Caki2 (cell line): ENCODE data around the gene TNNI2. TPM values are rescaled to one million over a fixed set of nuclear protein-coding genes. Genes with fewer than 3 reads are reported as not detected.
"Not testable (repeated sequence)": the region's sequence is repeated elsewhere in the genome, so short reads cannot be mapped to it uniquely, and the experiment has no call there.

Source experiments
- DNase-seq: peaks from one replicate; pipeline ENCODE4 v3.0.0-alpha.2; 2015; ENCODE audit warnings: low read depth
- in situ Hi-C: cut with HindIII; loops from 2 replicates; pipeline ENCODE4 v1.10.0; 2016; ENCODE audit warnings: low sequenced_read_pairs, low pct_unique_long_range_greater_than_20kb, mixed read lengths
- total RNA-seq: library from RNA; depleted of rRNA; stranded (reverse); fragments of >200 nt; shearing (Covaris generic); gene quantifications from 2 replicates; pipeline ENCODE4 v1.2.3, GENCODE V29; 2014; ENCODE audit warnings: low replicate concordance

The TNNI2 gene
- total RNA-seq, 1 experiment from 2014 or later: not detected

- DNase-seq: no peak
- in situ Hi-C loops: no loop called here
Measured at GRCh38 chr11:1864831-1865665, 26.3 kb downstream of the TNNI2 start.

GRCh38 chr11:1866226-1866625 is 27.4 kb downstream of the TNNI2 start:
- DNase-seq: no peak
- in situ Hi-C loops: no loop called here

DNA sequence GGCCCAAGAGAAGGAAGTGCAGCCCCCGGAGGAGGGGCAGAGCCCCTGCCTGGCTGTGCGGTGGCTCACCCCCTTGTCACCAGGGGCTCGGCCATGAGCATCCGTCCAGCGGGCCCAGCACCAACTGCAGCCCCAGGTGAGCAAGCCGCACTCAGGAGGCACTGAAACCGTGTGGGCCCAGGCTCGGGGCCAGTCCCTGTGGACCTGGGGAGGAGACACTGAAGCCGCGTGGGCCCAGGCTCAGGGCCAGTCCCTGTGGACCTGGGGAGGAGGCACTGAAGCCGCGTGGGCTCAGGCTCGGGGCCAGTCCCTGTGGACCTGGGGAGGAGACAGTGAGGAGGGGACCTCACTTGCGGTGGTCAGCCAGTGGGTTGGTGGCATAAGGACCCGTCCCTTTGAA is 28.0 kb downstream of the TNNI2 start:
- no peak for DNase-seq
- in situ Hi-C loops: no loop called here

- DNase-seq: no peak
- in situ Hi-C loops: no loop called here
Measured at GRCh38 chr11:1867381-1867780, 28.6 kb downstream of the TNNI2 start.

GRCh38 chr11:1868056-1868635 is 29.4 kb downstream of the TNNI2 start:
- in situ Hi-C loops: no loop called here
- no peak for DNase-seq

GRCh38 chr11:1868636-1869291 is 30.0 kb downstream of the TNNI2 start:
- in situ Hi-C loops: no loop called here
- DNase-seq: no peak

GRCh38 chr11:1869427-1870325 is 30.9 kb downstream of the TNNI2 start:
- no peak for DNase-seq
- in situ Hi-C loops: no loop called here

DNA sequence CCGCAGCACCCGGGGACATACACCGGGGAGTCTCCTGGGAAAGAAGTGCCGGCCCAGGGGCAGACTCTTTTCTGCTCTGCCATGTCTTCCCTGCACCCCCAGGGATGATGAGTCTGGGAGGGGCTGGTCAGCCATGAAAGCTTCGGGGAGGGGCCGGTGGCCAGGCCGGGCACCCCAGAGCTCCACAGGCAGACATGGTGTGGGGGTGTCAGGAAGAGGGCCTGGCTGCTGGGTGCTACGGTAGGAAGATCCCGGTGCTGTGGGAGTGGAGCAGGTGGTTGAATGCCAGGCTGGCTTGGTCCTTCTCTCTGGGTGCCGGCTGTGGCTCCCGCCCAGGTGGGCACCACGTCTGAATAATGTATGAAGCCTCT is 31.5 kb downstream of the TNNI2 start:
- in situ Hi-C loops: no loop called here
- no peak for DNase-seq

- DNase-seq: no peak
- in situ Hi-C loops: no loop called here
Measured at GRCh38 chr11:1870721-1871466, 32.1 kb downstream of the TNNI2 start.

GRCh38 chr11:1871531-1871930 is 32.8 kb downstream of the TNNI2 start:
- in situ Hi-C loops: no loop called here
- no peak for DNase-seq

GRCh38 chr11:1872267-1872985 is 33.6 kb downstream of the TNNI2 start:
- DNase-seq: no peak
- in situ Hi-C loops: no loop called here

GRCh38 chr11:1873048-1873812 is 34.4 kb downstream of the TNNI2 start:
- DNase-seq: peak; percentile 26
- in situ Hi-C loops: no loop called here

DNA sequence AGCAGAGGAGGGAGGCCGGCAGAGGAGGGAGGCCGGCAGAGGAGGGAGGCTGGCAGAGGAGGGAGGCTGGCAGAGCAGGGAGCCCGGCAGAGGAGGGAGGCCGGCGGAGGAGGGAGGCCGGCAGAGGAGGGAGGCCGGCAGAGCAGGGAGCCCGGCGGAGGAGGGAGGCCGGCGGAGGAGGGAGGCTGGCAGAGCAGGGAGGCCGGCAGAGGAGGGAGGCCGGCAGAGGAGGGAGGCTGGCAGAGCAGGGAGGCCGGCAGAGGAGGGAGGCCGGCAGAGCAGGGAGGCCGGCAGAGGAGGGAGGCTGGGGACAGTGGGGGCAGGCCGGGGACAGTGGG is 35.0 kb downstream of the TNNI2 start:
- DNase-seq, in situ Hi-C loops: not testable (repeated sequence)

DNA sequence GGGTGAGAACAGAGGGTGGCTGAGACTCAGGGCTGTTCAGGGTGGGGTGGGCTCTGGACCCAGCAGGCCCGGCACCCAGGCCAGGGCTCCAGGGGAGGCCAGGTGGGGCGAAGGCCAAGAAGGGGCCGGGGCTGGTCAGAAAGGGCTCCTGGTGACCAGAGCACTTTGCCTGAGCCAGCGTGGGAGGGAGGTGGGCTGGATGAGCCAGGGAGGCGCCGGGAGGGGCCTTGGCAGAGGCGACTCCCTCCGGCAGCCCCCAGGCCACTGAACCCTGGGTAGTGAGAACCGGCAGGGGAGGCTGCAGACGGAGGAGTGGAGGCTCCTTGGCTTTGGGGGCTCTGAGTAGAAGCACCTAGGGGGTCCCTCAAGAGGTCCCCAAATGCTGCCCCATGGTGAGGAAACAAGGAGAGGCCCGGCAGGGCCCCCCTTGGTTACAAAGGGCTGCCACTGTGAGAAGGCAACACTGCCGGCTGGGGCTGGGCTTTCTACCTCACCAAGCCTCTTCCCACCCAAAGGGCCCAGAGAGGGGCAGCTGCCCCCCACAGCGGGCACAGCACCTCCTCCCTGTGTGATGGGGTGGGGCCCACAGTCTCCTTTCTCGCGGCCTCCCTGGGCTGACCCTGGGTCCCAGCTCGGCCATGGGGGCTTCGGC is 35.8 kb downstream of the TNNI2 start:
- in situ Hi-C loops, DNase-seq: not testable (repeated sequence)

GRCh38 chr11:1875093-1875850 is 36.5 kb downstream of the TNNI2 start:
- in situ Hi-C loops: no loop called here
- no peak for DNase-seq
